Gastrocnemius medialis (tissue), 4 donors: Measurements from ENCODE around the gene GIT1. TPM values are rescaled to one million over a fixed set of nuclear protein-coding genes. Genes with fewer than 3 reads are reported as not detected.

ENCODE experiments used
- ATAC-seq, 2 donors: fragments of 150-250 bp; one replicate each; pipeline ENCODE4 v1.9.1; 2016
- DNase-seq, 2 donors: peaks; one replicate each; pipeline ENCODE4 v3.0.0-alpha.2; 2019
- H3K27ac ChIP-seq, 4 donors: fragments of 200-600 bp; sonication (generic); 1 replicate in 1 of 4; 2 replicates in 3 of 4; pipeline ENCODE4 v1.5.1; 2016 to 2018; ENCODE audit warnings: mild to moderate bottlenecking in 2 of 4, moderate library complexity in 1 of 4
- H3K27me3 ChIP-seq, 3 donors: fragments of 200-600 bp; sonication (generic) in 2 of 3; 1 replicate in 1 of 3; 2 replicates in 2 of 3; pipeline versions ENCODE4 v1.5.1 to v1.6.0; 2016 to 2019; ENCODE audit warnings: mild to moderate bottlenecking in 1 of 3, moderate library complexity in 1 of 3
- H3K36me3 ChIP-seq, 2 donors: fragments of 200-600 bp; sonication (generic) in 1 of 2; one replicate each; pipeline ENCODE4 v1.5.1; 2017 to 2018
- H3K4me1 ChIP-seq, 2 donors: fragments of 200-600 bp; sonication (generic) in 1 of 2; one replicate each; pipeline ENCODE4 v1.5.1; 2016 to 2017; ENCODE audit warnings: mild to moderate bottlenecking in 2 of 2
- H3K4me3 ChIP-seq, 4 donors: fragments of 200-600 bp; sonication (generic) in 3 of 4; 1 replicate in 1 of 4; 2 replicates in 3 of 4; pipeline ENCODE4 v1.5.1; 2016 to 2019; ENCODE audit warnings: mild to moderate bottlenecking in 2 of 4
- H3K9me3 ChIP-seq, 3 donors: fragments of 200-600 bp; sonication (generic) in 2 of 3; 1 replicate in 1 of 3; 2 replicates in 2 of 3; pipeline ENCODE4 v1.5.1; 2016 to 2019
- POLR2A ChIP-seq, 2 donors: fragments of 450-650 bp; IDR thresholded peaks; one replicate each; pipeline ENCODE4 v1.6.1; 2017; ENCODE audit warnings: antibody characterized with exemption in 2 of 2, mild to moderate bottlenecking in 2 of 2, moderate library complexity in 2 of 2
- in situ Hi-C, 4 donors: fragments of 200-750 bp; cut with MboI; loops; one replicate each; pipeline versions ENCODE4 v1.15.0 to v1.8.0; 2017; ENCODE audit warnings: low sequenced_read_pairs in 4 of 4
- intact Hi-C: fragments of 100-400 bp; cut with DNase I; formaldehyde crosslinking; loops from one replicate; pipeline ENCODE4 v1.15.1; 2023; ENCODE audit warnings: low total_unique reads
- total RNA-seq, 4 donors: library from RNA; depleted of rRNA; stranded (reverse); fragments of >200 nt; gene quantifications; one replicate each; pipeline versions ENCODE4 v1.1.0 to v1.2.3, GENCODE V29; 2016
- TF ChIP-seq, protein P1 (sequence below), 5 experiments: fragments of 450-650 bp in 3 of 5; fragments of 200-600 bp in 2 of 5; sonication (generic) in 2 of 5; IDR thresholded peaks in 4 of 5; conservative IDR thresholded peaks in 1 of 5; 1 replicate in 4 of 5; 2 replicates in 1 of 5; pipeline ENCODE4 v1.5.1; 2016 to 2019; ENCODE audit warnings: antibody characterized with exemption in 5 of 5, mild to moderate bottlenecking in 3 of 5, moderate library complexity in 3 of 5

Gene GIT1
- total RNA-seq, 4 donors from 2014 or later, result 30.2 to 62.2 (median 41.1) TPM

DNA sequence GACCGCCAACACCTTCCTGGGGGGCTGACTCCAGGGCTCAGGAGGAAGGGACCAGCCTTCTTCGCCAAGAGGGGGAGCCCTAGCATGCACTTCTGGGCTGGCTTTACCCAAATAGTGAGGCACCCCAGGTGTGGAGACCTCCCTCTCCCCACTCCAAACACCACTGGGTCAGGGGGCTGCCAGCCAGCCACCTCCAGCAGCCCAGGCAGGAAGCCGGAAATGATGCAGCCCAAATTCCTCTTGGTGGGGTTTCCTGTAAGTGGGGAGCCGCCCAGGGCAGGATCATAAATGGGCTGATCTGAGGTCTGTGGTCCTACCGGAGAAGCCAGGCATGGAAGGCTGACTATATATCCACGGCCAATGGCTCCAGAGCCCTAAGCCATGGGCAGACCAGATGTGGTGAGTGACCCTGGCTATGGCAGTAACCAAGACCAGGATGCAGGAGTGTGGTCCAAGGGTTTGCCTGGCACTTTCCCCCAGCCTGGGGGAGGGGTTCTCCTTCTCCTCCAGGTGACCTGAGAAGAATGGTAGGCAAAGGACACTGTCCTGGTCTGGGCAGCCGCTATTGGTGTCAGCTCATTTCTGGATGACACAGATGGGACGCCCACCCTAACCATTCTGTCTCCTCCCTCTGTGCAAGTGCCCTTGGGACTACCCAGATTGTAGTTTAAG is 4.2 kb downstream of the GIT1 start:
- DNase-seq, result no peak
- Histone ChIP-seq H3K9me3 (no peaks in the 10 kb centered on the region), H3K27me3 (no peaks in the 10 kb centered on the region), H3K36me3 (peaks cover 0 to 20% of the 10 kb centered on the region in 2 donors), H3K27ac (peak overlapping the region; percentile 72 to 90 (median 86)), H3K4me1 (peaks cover 57 to 62% of the 10 kb centered on the region in 2 donors), H3K4me3 (peak overlapping the region; percentile 37 to 82 (median 41))
- intact Hi-C loops, result loop anchor here (10.0 kb wide), 1 partner anchor 440 kb away; no protein-coding TSS in a partner anchor
- TF ChIP-seq, protein P1, sequence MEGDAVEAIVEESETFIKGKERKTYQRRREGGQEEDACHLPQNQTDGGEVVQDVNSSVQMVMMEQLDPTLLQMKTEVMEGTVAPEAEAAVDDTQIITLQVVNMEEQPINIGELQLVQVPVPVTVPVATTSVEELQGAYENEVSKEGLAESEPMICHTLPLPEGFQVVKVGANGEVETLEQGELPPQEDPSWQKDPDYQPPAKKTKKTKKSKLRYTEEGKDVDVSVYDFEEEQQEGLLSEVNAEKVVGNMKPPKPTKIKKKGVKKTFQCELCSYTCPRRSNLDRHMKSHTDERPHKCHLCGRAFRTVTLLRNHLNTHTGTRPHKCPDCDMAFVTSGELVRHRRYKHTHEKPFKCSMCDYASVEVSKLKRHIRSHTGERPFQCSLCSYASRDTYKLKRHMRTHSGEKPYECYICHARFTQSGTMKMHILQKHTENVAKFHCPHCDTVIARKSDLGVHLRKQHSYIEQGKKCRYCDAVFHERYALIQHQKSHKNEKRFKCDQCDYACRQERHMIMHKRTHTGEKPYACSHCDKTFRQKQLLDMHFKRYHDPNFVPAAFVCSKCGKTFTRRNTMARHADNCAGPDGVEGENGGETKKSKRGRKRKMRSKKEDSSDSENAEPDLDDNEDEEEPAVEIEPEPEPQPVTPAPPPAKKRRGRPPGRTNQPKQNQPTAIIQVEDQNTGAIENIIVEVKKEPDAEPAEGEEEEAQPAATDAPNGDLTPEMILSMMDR (IDR thresholded peaks at IDR 0.05 in 4 of 5, conservative IDR thresholded peaks at IDR 0.05 in 1 of 5), result peak in 1 of 5 experiments; percentile 9
- peak; percentile 39 to 61 for TF ChIP-seq POLR2A (IDR thresholded peaks at IDR 0.05)
- ATAC-seq, result no peak
- in situ Hi-C loops, result loop anchor here in 1 of 4 donors (25.0 kb wide), 1 partner anchor 352 kb away; the partner anchor contains the start of genes EFCAB5 and SSH2

DNA sequence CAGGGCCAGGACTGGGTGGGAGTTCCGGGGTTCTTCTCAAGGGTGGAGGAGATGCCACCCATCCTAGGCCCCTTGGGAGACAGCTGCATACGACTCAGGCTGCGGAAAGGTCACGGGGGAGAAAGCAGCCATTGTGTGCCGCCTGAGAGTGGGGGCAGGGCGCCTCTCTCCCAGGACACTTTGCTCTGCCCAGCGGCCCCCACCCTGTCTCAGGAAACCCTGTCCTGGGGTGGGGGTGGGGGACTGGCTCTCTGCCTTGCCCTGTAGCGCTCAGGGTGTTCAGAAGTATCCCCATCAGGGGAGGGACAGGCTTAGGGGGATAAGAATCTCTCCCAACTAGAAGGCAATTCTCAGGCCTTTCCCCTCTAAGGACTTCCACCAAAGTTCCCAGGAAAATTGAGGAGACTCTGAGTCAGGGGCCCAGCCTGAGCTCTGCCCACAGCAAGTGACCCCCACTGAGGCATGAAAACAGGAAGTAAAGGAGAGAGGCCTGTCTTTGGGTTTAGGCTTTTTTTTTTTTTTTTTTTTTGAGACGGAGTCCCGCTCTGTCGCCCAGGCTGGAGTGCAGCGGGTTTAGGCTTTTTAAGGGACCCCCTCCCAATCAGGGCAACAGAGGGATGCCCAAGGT is 4.9 kb downstream of the GIT1 start:
- intact Hi-C loops, result loop anchor here (10.0 kb wide), 1 partner anchor 440 kb away; no protein-coding TSS in a partner anchor

DNA sequence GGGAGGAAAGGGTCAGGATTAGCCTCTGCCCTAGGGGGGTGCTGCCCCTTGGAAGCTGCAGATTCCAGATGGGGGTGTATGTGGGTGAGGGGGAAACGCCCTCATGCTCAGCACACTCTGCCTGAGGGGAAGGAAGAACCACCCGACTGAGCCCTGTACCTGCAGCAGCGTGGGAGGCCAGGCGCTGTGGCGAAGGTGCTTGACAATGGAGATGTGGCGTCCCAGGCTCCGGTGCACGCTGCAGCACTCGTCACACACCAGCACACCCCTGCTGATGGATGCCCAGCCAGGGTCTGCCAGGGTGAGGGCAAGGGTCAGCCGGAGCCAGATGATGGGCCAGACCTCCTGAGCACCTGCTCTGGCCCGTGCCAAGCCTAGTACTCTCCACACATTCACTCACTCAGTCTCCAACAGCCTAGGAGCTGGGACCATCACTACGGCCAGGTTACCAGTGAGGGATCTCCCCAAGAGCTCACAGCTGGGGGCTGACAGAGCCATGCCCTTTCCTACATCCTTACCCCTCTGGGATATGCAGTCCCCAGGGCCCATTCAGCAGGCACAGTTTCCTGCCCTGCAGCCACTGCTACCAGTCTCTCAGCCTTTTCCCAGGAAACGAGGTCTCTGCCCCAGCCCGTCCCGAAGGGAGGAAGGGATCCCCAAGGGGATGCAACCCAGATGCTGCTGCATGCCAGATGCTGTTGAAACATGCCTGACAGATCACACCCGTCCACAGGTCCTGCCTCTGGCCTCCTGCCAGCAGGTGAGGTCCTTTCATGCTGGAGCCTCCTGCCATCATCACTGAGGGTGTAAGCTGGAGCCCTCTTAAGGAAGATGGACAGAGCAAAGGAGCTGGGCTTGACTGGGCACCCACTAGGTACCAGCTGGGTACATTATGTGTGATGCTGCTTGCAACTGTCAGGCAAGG is 5.9 kb downstream of the GIT1 start:
- intact Hi-C loops, result loop anchor here (10.0 kb wide), 1 partner anchor 441 kb away; no protein-coding TSS in a partner anchor

More for the DNA sequence above, 4.9 kb downstream of the GIT1 start:
- H3K4me3 ChIP-seq, result peak overlapping the region in 3 of 4 donors; percentile 39 to 82 (median 43)
- DNase-seq (no peak), ATAC-seq (peak in 1 of 2 donors; percentile 5)
- no peaks in the 10 kb centered on the region for H3K27me3 ChIP-seq
- H3K9me3 ChIP-seq, result no peaks in the 10 kb centered on the region
- H3K4me1 ChIP-seq, result peaks cover 52 to 57% of the 10 kb centered on the region in 2 donors
- peaks cover 0 to 27% of the 10 kb centered on the region in 2 donors for H3K36me3 ChIP-seq
- H3K27ac ChIP-seq, result peak overlapping the region; percentile 72 to 90 (median 86)
- no peak for TF ChIP-seq POLR2A (IDR thresholded peaks at IDR 0.05)
- TF ChIP-seq, protein P1 (IDR thresholded peaks at IDR 0.05 in 4 of 5, conservative IDR thresholded peaks at IDR 0.05 in 1 of 5), result no peak
- in situ Hi-C loops, result loop anchor here in 1 of 4 donors (25.0 kb wide), 1 partner anchor 353 kb away; the partner anchor contains the start of genes EFCAB5 and SSH2

More for the DNA sequence above, 5.9 kb downstream of the GIT1 start:
- Histone ChIP-seq H3K36me3 (peaks cover 0 to 37% of the 10 kb centered on the region in 2 donors), H3K4me1 (peaks cover 51 to 57% of the 10 kb centered on the region in 2 donors), H3K27ac (peak overlapping the region; percentile 72 to 90 (median 86)), H3K9me3 (no peaks in the 10 kb centered on the region), H3K27me3 (no peaks in the 10 kb centered on the region), H3K4me3 (peak overlapping the region in 1 of 4 donors; percentile 82)
- TF ChIP-seq, protein P1 (IDR thresholded peaks at IDR 0.05 in 4 of 5, conservative IDR thresholded peaks at IDR 0.05 in 1 of 5), result no peak
- no peak for TF ChIP-seq POLR2A (IDR thresholded peaks at IDR 0.05)
- in situ Hi-C loops, result loop anchor here in 1 of 4 donors (25.0 kb wide), 1 partner anchor 354 kb away; the partner anchor contains the start of genes EFCAB5 and SSH2
- ATAC-seq, result no peak
- DNase-seq, result no peak
